A549 (cell line): Measurements from ENCODE around the gene DRC3. TPM values are rescaled to one million over a fixed set of nuclear protein-coding genes. Genes with fewer than 3 reads are reported as not detected.

Source experiments
- ATAC-seq, 2 experiments: fragments of 200-7000 bp in 1 of 2; fragments of >200 bp in 1 of 2; cut with Nextera tagmentation in 1 of 2; cut with Tn5 transposase in 1 of 2; 3 replicates each; pipeline versions ENCODE4 v1.8.0 to v1.9.1; 2018 to 2020; ENCODE audit warnings: mild to moderate bottlenecking in 1 of 2, moderate library complexity in 1 of 2
- CTCF ChIA-PET: fragments of 300-600 bp; sonication (Branson Sonifier 250); formaldehyde crosslinking; extraction: SDS; loops from one replicate; lab custom pipeline; 2021; ENCODE audit warnings: antibody characterized with exemption, inconsistent platforms; lab: Yijun Ruan, JAX
- POLR2A ChIA-PET: fragments of 350-600 bp; formaldehyde crosslinking; extraction: SDS; loops from one replicate; lab custom pipeline; 2021; ENCODE audit warnings: antibody characterized with exemption, inconsistent platforms; lab: Yijun Ruan, JAX
- DNase-seq, 2 experiments: peaks; one replicate each; pipeline versions ENCODE4 v3.0.0 to v3.0.0-alpha.2; 2011 to 2016; ENCODE audit warnings: low read depth in 1 of 2, low spot score in 1 of 2
- FAIRE-seq: peaks from 2 replicates; lab custom pipeline; 2011; peaks lifted over from hg19 to GRCh38; lab: Jason Lieb, UNC
- H3K27ac ChIP-seq, 2 experiments: fragments of >200 bp; sonication (Bioruptor Twin); formaldehyde crosslinking; 3 replicates each; pipeline ENCODE4 v1.5.1; 2016 to 2017
- H3K4me1 ChIP-seq: fragments of >200 bp; sonication (Bioruptor Twin); formaldehyde crosslinking; 3 replicates; pipeline ENCODE4 v1.6.1; 2016
- H3K4me2 ChIP-seq: fragments of >200 bp; sonication (Bioruptor Twin); formaldehyde crosslinking; 3 replicates; pipeline ENCODE4 v1.6.1; 2016
- H3K4me3 ChIP-seq: fragments of >200 bp; sonication (Bioruptor Twin); formaldehyde crosslinking; 3 replicates; pipeline ENCODE4 v1.5.1; 2016
- H3K9me3 ChIP-seq: fragments of >200 bp; sonication (Bioruptor Twin); formaldehyde crosslinking; 3 replicates; pipeline ENCODE4 v1.6.1; 2016
- ATOH8 ChIP-seq: fragments of 250-450 bp; sonication (Bioruptor Pico); IDR thresholded peaks from 2 replicates; pipeline ENCODE4 v1.5.0; 2020; ENCODE audit warnings: low read depth, mild to moderate bottlenecking, moderate library complexity
- BCL3 ChIP-seq: fragments of >200 bp; sonication (Bioruptor Twin); formaldehyde crosslinking; IDR thresholded peaks from 3 replicates; pipeline ENCODE4 v1.6.1; 2016
- CHD4 ChIP-seq: fragments of 200-600 bp; sonication (generic); IDR thresholded peaks from 2 replicates; pipeline ENCODE4 v1.6.1; 2016; ENCODE audit warnings: antibody characterized with exemption, mild to moderate bottlenecking, borderline replicate concordance
- CTCF ChIP-seq: fragments of >200 bp; sonication (Bioruptor Twin); formaldehyde crosslinking; IDR thresholded peaks from 3 replicates; pipeline ENCODE4 v1.5.1; 2016
- E2F6 ChIP-seq: IDR thresholded peaks from 2 replicates; pipeline ENCODE4 v1.6.1; 2012; ENCODE audit warnings: low read depth, borderline replicate concordance
- ELK1 ChIP-seq: fragments of 150-350 bp; IDR thresholded peaks from 2 replicates; pipeline ENCODE4 v1.6.1; 2014; ENCODE audit warnings: low read depth, mild to moderate bottlenecking, low read length
- HES2 ChIP-seq: fragments of >200 bp; sonication (Bioruptor Twin); formaldehyde crosslinking; IDR thresholded peaks from 2 replicates; pipeline ENCODE4 v1.6.1; 2016
- HEYL ChIP-seq: fragments of 250-450 bp; sonication (Bioruptor Pico); IDR thresholded peaks from 2 replicates; pipeline ENCODE4 v1.8.0; 2021; ENCODE audit warnings: mild to moderate bottlenecking, moderate library complexity
- HMGXB4 ChIP-seq: fragments of 250-450 bp; sonication (Bioruptor Pico); IDR thresholded peaks from 2 replicates; pipeline ENCODE4 v1.5.0; 2021; ENCODE audit warnings: mild to moderate bottlenecking, moderate library complexity, borderline replicate concordance
- HOXB13 ChIP-seq: fragments of 250-450 bp; sonication (Bioruptor Pico); IDR thresholded peaks from 2 replicates; pipeline ENCODE4 v1.5.0; 2020; ENCODE audit warnings: low read depth, mild to moderate bottlenecking, moderate library complexity
- JUNB ChIP-seq: fragments of >200 bp; sonication (Bioruptor Twin); formaldehyde crosslinking; IDR thresholded peaks from 2 replicates; pipeline ENCODE4 v1.6.1; 2016
- KDM1A ChIP-seq: fragments of 200-600 bp; sonication (generic); IDR thresholded peaks from 2 replicates; pipeline ENCODE4 v1.6.1; 2016; ENCODE audit warnings: low read depth, mild to moderate bottlenecking
- MYC ChIP-seq: IDR thresholded peaks from 2 replicates; pipeline ENCODE4 v1.6.1; 2012; ENCODE audit warnings: mild to moderate bottlenecking, inconsistent platforms, low read length, improper control_type of control experiment, borderline replicate concordance
- NR3C1 ChIP-seq: fragments of >200 bp; sonication (Bioruptor Twin); formaldehyde crosslinking; IDR thresholded peaks from 3 replicates; pipeline ENCODE4 v1.6.1; 2017
- PBX3 ChIP-seq: IDR thresholded peaks from 2 replicates; pipeline ENCODE4 v1.6.1; 2012
- PHF8 ChIP-seq: fragments of 200-600 bp; sonication (generic); IDR thresholded peaks from 2 replicates; pipeline ENCODE4 v1.6.1; 2016; ENCODE audit warnings: low read depth, mild to moderate bottlenecking, antibody characterized with exemption, moderate library complexity, borderline replicate concordance
- RFX5 ChIP-seq: fragments of 450-650 bp; IDR thresholded peaks from 2 replicates; pipeline ENCODE4 v1.7.1; 2014; ENCODE audit warnings: antibody characterized with exemption, mild to moderate bottlenecking, moderate library complexity
- SREBF2 ChIP-seq: fragments of 450-650 bp; IDR thresholded peaks from 2 replicates; pipeline ENCODE4 v1.6.1; 2014; ENCODE audit warnings: mild to moderate bottlenecking, moderate library complexity
- TP53 ChIP-seq: fragments of 250-450 bp; sonication (Bioruptor Pico); IDR thresholded peaks from 2 replicates; pipeline ENCODE4 v1.5.0; 2021; ENCODE audit warnings: mild to moderate bottlenecking, moderate library complexity
- ZSCAN20 ChIP-seq: fragments of 250-450 bp; sonication (Bioruptor Pico); IDR thresholded peaks from 2 replicates; pipeline ENCODE4 v1.8.0; 2022; ENCODE audit warnings: mild to moderate bottlenecking, moderate library complexity
- WGBS: methylation state at CpG from one replicate; pipeline ENCODE4 v1.1.6; 2017; ENCODE audit errors: missing lambda C conversion rate; 5-methylcytosine and 5-hydroxymethylcytosine counted together
- polyA plus RNA-seq, 4 experiments: library from polyadenylated mRNA; depleted of rRNA in 3 of 4; stranded (reverse); fragments of >200 nt; fragmentation: RNase III in 1 of 4; extraction: RNeasy Plus Mini Kit Qiagen cat#74134 plus additional on column Dnase treatment in 1 of 4; gene quantifications; 2 replicates in 3 of 4; 3 replicates in 1 of 4; pipeline ENCODE4 v1.2.3, GENCODE V29; 2011 to 2017

The DRC3 gene
- polyA plus RNA-seq, 2 of the 4 experiments (the other 2 are of a cell fraction) = 2.9 to 3.1 TPM

- Histone ChIP-seq H3K27ac (peak overlapping the region in 1 of 2 experiments; percentile 32; a peak in 2 of 6 replicates), H3K4me2 (no peak overlapping the region), H3K4me1 (peaks cover 24% of the 10 kb centered on the region; the same call in 2 of the 3 replicates), H3K9me3 (no peaks in the 10 kb centered on the region), H3K4me3 (no peak overlapping the region)
- 80% methylated on average over 5 of the region's 5 CpGs for WGBS
- CTCF ChIA-PET = interaction anchor here (0.6 to 1.3 kb wide), 5 partner anchors 18 to 96 kb away, joined by 3 to 5 read pairs (median 3); no protein-coding TSS in a partner anchor
- FAIRE-seq (no peak), DNase-seq (no peak), ATAC-seq (no peak)
- POLR2A ChIA-PET = no interaction called here
- TF ChIP-seq ZSCAN20 (CRISPR knock-in tag) = no peak
- TF ChIP-seq PBX3 = no peak
- TF ChIP-seq HES2 = no peak
- no peak for TF ChIP-seq CHD4
- no peak for TF ChIP-seq KDM1A
- no peak for TF ChIP-seq HOXB13 (CRISPR knock-in tag)
- TF ChIP-seq HEYL (CRISPR knock-in tag) = no peak
- TF ChIP-seq HMGXB4 (CRISPR knock-in tag) = no peak
- no peak for TF ChIP-seq E2F6
- TF ChIP-seq ELK1 = no peak
- TF ChIP-seq ATOH8 (CRISPR knock-in tag) = no peak
- no peak for TF ChIP-seq NR3C1
- no peak for TF ChIP-seq JUNB
- TF ChIP-seq PHF8 = no peak
- no peak for TF ChIP-seq TP53 (CRISPR knock-in tag)
- TF ChIP-seq BCL3 = no peak
- no peak for TF ChIP-seq RFX5
- no peak for TF ChIP-seq CTCF
- TF ChIP-seq MYC = no peak
- no peak for TF ChIP-seq SREBF2
These were observed 21.1 kb upstream of the DRC3 start for GRCh38 chr17:17951524-17951923.
